ENCODE results near the gene AIDA. TPM values are rescaled to one million over a fixed set of nuclear protein-coding genes. Genes with fewer than 3 reads are reported as not detected.

Gene AIDA
- total and polyA plus RNA-seq, 4 donors: 35.1 to 97.2 (median 62.2) TPM

GRCh38 chr1:222697826-222698225 lies 14.5 kb downstream of the AIDA start:
- ATAC-seq (ENCODE audit: insufficient read depth, low FRiP score): no peak
- Histone ChIP-seq H3K27me3 (ENCODE audit: control insufficient read depth in 3 of 3, insufficient read depth in 3 of 3, low read length in 2 of 3) (no peaks in the 10 kb centered on the region), H3K4me1 (ENCODE audit: control insufficient read depth in 5 of 5, insufficient read depth in 5 of 5, low read length in 5 of 5) (peaks cover 0 to 3% (median 0%) of the 10 kb centered on the region in 5 donors), H3K27ac (ENCODE audit: low read depth in 1 of 2, low read length in 1 of 2) (no peak overlapping the region), H3K9me3 (ENCODE audit: control insufficient read depth in 4 of 4, insufficient read depth in 3 of 4, low read length in 3 of 4) (no peaks in the 10 kb centered on the region), H3K36me3 (ENCODE audit: control insufficient read depth in 4 of 4, insufficient read depth in 4 of 4, low read length in 4 of 4) (peaks cover 0 to 9% (median 3%) of the 10 kb centered on the region in 4 donors), H3K9ac (ENCODE audit: insufficient read depth in 1 of 2, low read length in 2 of 2) (no peak overlapping the region), H3K4me3 (no peak overlapping the region)
- TF ChIP-seq CTCF (IDR thresholded peaks at IDR 0.05; ENCODE audit: control extremely low read depth, extremely low read depth): no peak
- DNase-seq: peak in 2 of 3 donors; percentile 41 to 58
- 89 to 91% methylated on average over 2 of the region's 2 CpGs for WGBS, 2 donors

GRCh38 chr1:222697203-222697602 lies 15.1 kb downstream of the AIDA start:
- DNase-seq (no peak), ATAC-seq (ENCODE audit: insufficient read depth, low FRiP score) (no peak)
- WGBS, 2 donors: 97 to 98% methylated on average over 2 of the region's 2 CpGs
- Histone ChIP-seq H3K27me3 (ENCODE audit: control insufficient read depth in 3 of 3, insufficient read depth in 3 of 3, low read length in 2 of 3) (no peaks in the 10 kb centered on the region), H3K9me3 (ENCODE audit: control insufficient read depth in 4 of 4, insufficient read depth in 3 of 4, low read length in 3 of 4) (no peaks in the 10 kb centered on the region), H3K27ac (ENCODE audit: low read depth in 1 of 2, low read length in 1 of 2) (no peak overlapping the region), H3K36me3 (ENCODE audit: control insufficient read depth in 4 of 4, insufficient read depth in 4 of 4, low read length in 4 of 4) (peaks cover 0 to 5% (median 2%) of the 10 kb centered on the region in 4 donors), H3K4me3 (no peak overlapping the region), H3K9ac (ENCODE audit: insufficient read depth in 1 of 2, low read length in 2 of 2) (no peak overlapping the region), H3K4me1 (ENCODE audit: control insufficient read depth in 5 of 5, insufficient read depth in 5 of 5, low read length in 5 of 5) (peaks cover 0 to 3% (median 0%) of the 10 kb centered on the region in 5 donors)
- no peak for TF ChIP-seq CTCF (IDR thresholded peaks at IDR 0.05; ENCODE audit: control extremely low read depth, extremely low read depth)

- Histone ChIP-seq H3K9ac (ENCODE audit: insufficient read depth in 1 of 2, low read length in 2 of 2) (no peak overlapping the region), H3K36me3 (ENCODE audit: control insufficient read depth in 4 of 4, insufficient read depth in 4 of 4, low read length in 4 of 4) (peaks cover 0 to 5% (median 3%) of the 10 kb centered on the region in 4 donors), H3K27ac (ENCODE audit: low read depth in 1 of 2, low read length in 1 of 2) (no peak overlapping the region), H3K4me1 (ENCODE audit: control insufficient read depth in 5 of 5, insufficient read depth in 5 of 5, low read length in 5 of 5) (peaks cover 0 to 3% (median 0%) of the 10 kb centered on the region in 5 donors), H3K9me3 (ENCODE audit: control insufficient read depth in 4 of 4, insufficient read depth in 3 of 4, low read length in 3 of 4) (no peaks in the 10 kb centered on the region), H3K4me3 (no peak overlapping the region), H3K27me3 (ENCODE audit: control insufficient read depth in 3 of 3, insufficient read depth in 3 of 3, low read length in 2 of 3) (no peaks in the 10 kb centered on the region)
- DNase-seq (no peak), ATAC-seq (ENCODE audit: insufficient read depth, low FRiP score) (no peak)
- TF ChIP-seq CTCF (IDR thresholded peaks at IDR 0.05; ENCODE audit: control extremely low read depth, extremely low read depth): no peak
- 97 to 98% methylated on average over 8 of the region's 8 CpGs for WGBS, 2 donors
Measured at GRCh38 chr1:222696741-222697140, 15.6 kb downstream of the AIDA start.

- Histone ChIP-seq H3K9me3 (ENCODE audit: control insufficient read depth in 4 of 4, insufficient read depth in 3 of 4, low read length in 3 of 4) (no peaks in the 10 kb centered on the region), H3K27me3 (ENCODE audit: control insufficient read depth in 3 of 3, insufficient read depth in 3 of 3, low read length in 2 of 3) (no peaks in the 10 kb centered on the region), H3K4me3 (no peak overlapping the region), H3K9ac (ENCODE audit: insufficient read depth in 1 of 2, low read length in 2 of 2) (no peak overlapping the region), H3K4me1 (ENCODE audit: control insufficient read depth in 5 of 5, insufficient read depth in 5 of 5, low read length in 5 of 5) (peaks cover 0 to 3% (median 0%) of the 10 kb centered on the region in 5 donors), H3K27ac (ENCODE audit: low read depth in 1 of 2, low read length in 1 of 2) (no peak overlapping the region), H3K36me3 (ENCODE audit: control insufficient read depth in 4 of 4, insufficient read depth in 4 of 4, low read length in 4 of 4) (peaks cover 0 to 10% (median under 1%) of the 10 kb centered on the region in 4 donors)
- TF ChIP-seq CTCF (IDR thresholded peaks at IDR 0.05; ENCODE audit: control extremely low read depth, extremely low read depth): no peak
- DNase-seq: no peak
- no peak for ATAC-seq (ENCODE audit: insufficient read depth, low FRiP score)
- 90 to 95% methylated on average over 5 of the region's 5 CpGs for WGBS, 2 donors
Measured at GRCh38 chr1:222694927-222695326, 17.4 kb downstream of the AIDA start.

All from lung (tissue), 12 donors.